Upper lobe of left lung (tissue), 6 donors: ENCODE data around the gene SLC22A6. TPM values are rescaled to one million over a fixed set of nuclear protein-coding genes. Genes with fewer than 3 reads are reported as not detected.

Source experiments
- ATAC-seq, 2 donors: fragments of 200-7000 bp; cut with Tn5 transposase; one replicate each; pipeline ENCODE4 v1.9.1; 2022; ENCODE audit warnings: mild to moderate bottlenecking in 2 of 2, moderate library complexity in 2 of 2; ENCODE audit not compliant: low FRiP score in 2 of 2
- DNase-seq, 2 donors: peaks; one replicate each; pipeline ENCODE4 v3.0.0-alpha.2; 2019 to 2020
- H3K27ac ChIP-seq, 4 donors: fragments of 200-600 bp; sonication (generic); one replicate each; pipeline ENCODE4 v1.5.1; 2016 to 2019
- H3K27me3 ChIP-seq, 4 donors: fragments of 200-600 bp; sonication (generic); one replicate each; pipeline ENCODE4 v1.5.1; 2017 to 2019
- H3K36me3 ChIP-seq, 4 donors: fragments of 200-600 bp; sonication (generic); one replicate each; pipeline ENCODE4 v1.5.1; 2016 to 2019
- H3K4me1 ChIP-seq, 4 donors: fragments of 200-600 bp; sonication (generic); one replicate each; pipeline ENCODE4 v1.5.1; 2018 to 2019
- H3K4me3 ChIP-seq, 4 donors: fragments of 200-600 bp; sonication (generic); one replicate each; pipeline ENCODE4 v1.5.1; 2017 to 2019; ENCODE audit warnings: mild to moderate bottlenecking in 2 of 4, moderate library complexity in 1 of 4
- H3K9me3 ChIP-seq, 4 donors: fragments of 200-600 bp; sonication (generic); one replicate each; pipeline ENCODE4 v1.5.1; 2018 to 2019
- EP300 ChIP-seq, 4 donors: sonication (generic); formaldehyde crosslinking; IDR thresholded peaks; one replicate each; pipeline ENCODE4 v1.5.1; 2017; ENCODE audit warnings: antibody characterized with exemption in 4 of 4, control low read depth in 2 of 4
- POLR2A ChIP-seq, 4 donors: fragments of 450-650 bp; IDR thresholded peaks; one replicate each; pipeline ENCODE4 v1.5.1; 2016 to 2017; ENCODE audit warnings: antibody characterized with exemption in 4 of 4, mild to moderate bottlenecking in 2 of 4
- POLR2AphosphoS5 ChIP-seq, 2 donors: sonication (generic); formaldehyde crosslinking; IDR thresholded peaks; one replicate each; pipeline ENCODE4 v1.5.1; 2017; ENCODE audit warnings: antibody characterized with exemption in 2 of 2
- WGBS, 2 donors: methylation state at CpG; one replicate each; pipeline ENCODE4 v1.1.5; 2017 to 2018; 5-methylcytosine and 5-hydroxymethylcytosine counted together
- total RNA-seq, 6 donors: library from RNA; depleted of rRNA in 4 of 6; stranded (reverse); fragments of >200 nt in 4 of 6; gene quantifications; one replicate each; pipeline versions ENCODE4 v1.1.0 to v1.2.1, GENCODE V29; 2016 to 2021
- TF ChIP-seq, protein P1 (sequence below), 6 experiments: fragments of 450-650 bp in 4 of 6; fragments of 200-600 bp in 2 of 6; sonication (generic) in 2 of 6; IDR thresholded peaks; one replicate each; pipeline ENCODE4 v1.5.1; 2016 to 2019; ENCODE audit warnings: antibody characterized with exemption in 6 of 6
- donor health status: DM: no; HTN: no; CAD: no; lungs with moderate emphysema.
- donor health status: DM: no; HTN: yes; CAD: no; lungs with severe emphysema.

SLC22A6 gene
- total RNA-seq, 6 donors from 2014 or later: not detected

DNA sequence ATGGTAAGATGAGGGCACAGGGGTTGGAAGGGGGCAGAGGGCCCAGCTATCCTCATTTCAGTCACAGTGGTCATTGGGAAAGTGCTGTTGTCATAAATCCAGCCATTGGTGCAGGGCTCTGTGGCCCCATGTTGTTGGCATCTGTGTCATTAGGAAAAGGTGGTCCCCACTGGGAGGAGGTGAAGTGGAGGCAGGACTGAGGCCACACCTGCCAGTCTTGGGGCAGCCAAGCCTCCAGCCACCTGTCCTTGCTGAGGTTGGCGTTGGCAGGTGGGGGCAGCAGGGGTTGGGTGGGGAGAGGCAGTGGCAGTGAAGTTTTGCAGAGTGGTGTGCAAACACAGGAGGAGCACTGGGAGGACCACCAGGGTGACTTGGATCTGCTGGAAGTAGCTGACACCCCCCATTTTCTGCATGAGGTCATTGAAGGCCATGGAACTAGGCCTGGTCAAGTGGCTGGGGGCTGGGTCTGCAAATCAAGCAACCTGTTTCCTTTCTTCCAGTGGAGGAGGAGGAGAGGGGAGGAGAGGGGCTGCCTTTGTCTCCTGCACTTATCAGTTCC, 25.3 kb downstream of the SLC22A6 start:
- H3K36me3 ChIP-seq: no peaks in the 10 kb centered on the region
- TF ChIP-seq EP300 (IDR thresholded peaks at IDR 0.05) (no peak), POLR2AphosphoS5 (IDR thresholded peaks at IDR 0.05) (no peak), POLR2A (IDR thresholded peaks at IDR 0.05) (no peak)
- TF ChIP-seq, protein P1, sequence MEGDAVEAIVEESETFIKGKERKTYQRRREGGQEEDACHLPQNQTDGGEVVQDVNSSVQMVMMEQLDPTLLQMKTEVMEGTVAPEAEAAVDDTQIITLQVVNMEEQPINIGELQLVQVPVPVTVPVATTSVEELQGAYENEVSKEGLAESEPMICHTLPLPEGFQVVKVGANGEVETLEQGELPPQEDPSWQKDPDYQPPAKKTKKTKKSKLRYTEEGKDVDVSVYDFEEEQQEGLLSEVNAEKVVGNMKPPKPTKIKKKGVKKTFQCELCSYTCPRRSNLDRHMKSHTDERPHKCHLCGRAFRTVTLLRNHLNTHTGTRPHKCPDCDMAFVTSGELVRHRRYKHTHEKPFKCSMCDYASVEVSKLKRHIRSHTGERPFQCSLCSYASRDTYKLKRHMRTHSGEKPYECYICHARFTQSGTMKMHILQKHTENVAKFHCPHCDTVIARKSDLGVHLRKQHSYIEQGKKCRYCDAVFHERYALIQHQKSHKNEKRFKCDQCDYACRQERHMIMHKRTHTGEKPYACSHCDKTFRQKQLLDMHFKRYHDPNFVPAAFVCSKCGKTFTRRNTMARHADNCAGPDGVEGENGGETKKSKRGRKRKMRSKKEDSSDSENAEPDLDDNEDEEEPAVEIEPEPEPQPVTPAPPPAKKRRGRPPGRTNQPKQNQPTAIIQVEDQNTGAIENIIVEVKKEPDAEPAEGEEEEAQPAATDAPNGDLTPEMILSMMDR (IDR thresholded peaks at IDR 0.05): no peak
- DNase-seq: no peak
- no peak overlapping the region for H3K4me3 ChIP-seq
- H3K9me3 ChIP-seq: no peaks in the 10 kb centered on the region
- no peak for ATAC-seq
- H3K27ac ChIP-seq: peak overlapping the region in 3 of 4 donors; percentile 12 to 65 (median 64)
- 80 to 88% methylated on average over 1 of the region's 1 CpG for WGBS, 2 donors
- H3K4me1 ChIP-seq: peaks cover 8 to 15% (median 11%) of the 10 kb centered on the region in 4 donors
- no peaks in the 10 kb centered on the region for H3K27me3 ChIP-seq

DNA sequence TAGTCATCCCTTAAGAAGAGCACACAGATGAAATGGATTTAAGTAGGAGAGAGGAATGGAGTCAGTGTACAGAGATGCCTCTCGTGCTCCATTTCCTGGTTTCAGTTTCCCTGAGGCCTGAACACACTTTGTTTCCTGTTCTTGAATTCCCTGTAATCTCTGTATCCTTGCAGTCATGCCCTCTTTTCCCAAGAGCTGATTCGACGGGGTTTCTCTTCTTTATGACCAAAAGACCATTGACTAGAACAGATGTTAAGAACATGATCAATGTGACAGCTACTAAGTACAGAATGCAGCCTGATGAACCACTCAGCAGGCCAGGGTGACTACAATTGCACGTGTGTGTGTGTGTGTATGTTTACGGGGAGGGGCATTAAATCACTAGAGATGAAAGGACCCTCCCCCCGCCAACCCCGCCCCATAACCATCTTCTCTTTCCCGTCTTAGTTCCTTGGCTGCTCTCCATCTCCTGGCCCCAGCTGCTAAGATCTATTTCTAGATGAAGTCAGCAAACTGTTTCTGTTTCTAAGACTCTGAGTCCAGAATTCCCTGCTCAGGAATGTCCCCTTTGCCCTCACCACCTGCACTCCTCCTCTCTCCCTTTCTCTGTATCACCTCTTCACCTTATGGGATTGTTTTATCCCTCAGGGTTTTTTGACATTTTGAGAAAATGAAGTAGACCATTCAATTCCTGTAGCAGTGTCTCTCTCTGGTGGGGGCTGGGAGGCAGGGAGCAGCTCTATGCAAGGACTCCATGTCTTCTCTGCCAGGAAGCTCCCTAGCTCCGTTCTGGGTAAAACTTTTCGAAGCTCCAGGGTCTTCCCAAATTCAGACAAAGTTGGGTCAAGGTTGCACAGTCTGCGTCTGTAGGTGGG, 26.0 kb downstream of the SLC22A6 start:
- H3K27me3 ChIP-seq: no peaks in the 10 kb centered on the region
- peaks cover 8 to 15% (median 11%) of the 10 kb centered on the region in 4 donors for H3K4me1 ChIP-seq
- H3K27ac ChIP-seq: peak overlapping the region in 2 of 4 donors; percentile 64 to 65
- no peak overlapping the region for H3K4me3 ChIP-seq
- TF ChIP-seq POLR2AphosphoS5 (IDR thresholded peaks at IDR 0.05): no peak
- no peak for TF ChIP-seq EP300 (IDR thresholded peaks at IDR 0.05)
- no peaks in the 10 kb centered on the region for H3K9me3 ChIP-seq
- ATAC-seq: no peak
- 28 to 31% methylated on average over 11 of the region's 11 CpGs for WGBS, 2 donors
- no peak for DNase-seq
- no peaks in the 10 kb centered on the region for H3K36me3 ChIP-seq

DNA sequence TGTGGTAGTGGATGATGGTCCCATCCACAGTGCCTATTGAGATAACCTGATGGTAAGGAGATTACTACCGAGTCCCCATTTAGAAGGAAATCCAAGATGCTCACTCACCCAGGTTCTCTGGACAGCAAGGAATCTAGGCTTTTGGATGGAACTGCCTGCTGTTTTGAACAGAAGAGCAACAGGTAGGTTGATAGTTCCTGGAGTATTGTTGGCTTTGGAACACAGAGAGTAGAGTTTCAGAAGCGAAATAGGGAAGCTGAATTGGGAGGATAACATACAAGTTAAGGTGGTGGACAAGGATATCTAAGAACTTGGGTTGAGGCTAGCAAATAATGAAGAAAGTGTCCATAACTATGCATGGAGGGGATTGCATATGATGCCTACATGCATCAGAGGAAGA, 27.6 kb downstream of the SLC22A6 start:
- no peaks in the 10 kb centered on the region for H3K36me3 ChIP-seq
- DNase-seq (no peak), ATAC-seq (no peak)
- no peak overlapping the region for H3K27ac ChIP-seq
- WGBS, 2 donors: 88 to 89% methylated on average over 2 of the region's 2 CpGs
- no peak for TF ChIP-seq POLR2A (IDR thresholded peaks at IDR 0.05)
- TF ChIP-seq POLR2AphosphoS5 (IDR thresholded peaks at IDR 0.05): no peak
- TF ChIP-seq EP300 (IDR thresholded peaks at IDR 0.05): no peak
- TF ChIP-seq, protein P1 (IDR thresholded peaks at IDR 0.05): no peak
- peaks cover 8 to 15% (median 11%) of the 10 kb centered on the region in 4 donors for H3K4me1 ChIP-seq
- no peaks in the 10 kb centered on the region for H3K27me3 ChIP-seq
- no peaks in the 10 kb centered on the region for H3K9me3 ChIP-seq
- no peak overlapping the region for H3K4me3 ChIP-seq

DNA sequence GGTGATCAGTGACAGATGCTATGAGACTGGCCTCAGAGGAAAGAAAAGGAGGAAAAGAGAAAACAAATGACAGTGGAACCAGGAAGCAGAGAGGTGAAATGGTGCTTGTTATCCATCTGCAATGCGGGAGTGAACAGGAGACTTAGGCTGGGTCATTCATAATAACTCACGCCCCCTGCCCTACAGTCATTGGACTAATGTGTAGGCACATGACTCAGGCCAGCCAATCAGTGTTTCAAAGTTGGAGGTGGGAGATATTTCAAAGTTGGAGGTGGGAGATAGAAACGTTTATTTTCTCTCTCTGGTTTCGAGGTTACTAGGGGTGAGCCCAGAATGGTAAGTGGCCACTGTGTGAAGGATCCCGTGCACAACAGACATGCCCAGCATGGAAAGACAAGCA, 30.3 kb downstream of the SLC22A6 start:
- Histone ChIP-seq H3K27ac (no peak overlapping the region), H3K27me3 (no peaks in the 10 kb centered on the region), H3K4me1 (peaks cover 6 to 13% (median 9%) of the 10 kb centered on the region in 4 donors), H3K36me3 (no peaks in the 10 kb centered on the region), H3K9me3 (no peaks in the 10 kb centered on the region), H3K4me3 (no peak overlapping the region)
- DNase-seq: no peak
- ATAC-seq: no peak
- 80 to 82% methylated on average over 5 of the region's 5 CpGs for WGBS, 2 donors
- TF ChIP-seq POLR2A (IDR thresholded peaks at IDR 0.05) (no peak), EP300 (IDR thresholded peaks at IDR 0.05) (no peak), POLR2AphosphoS5 (IDR thresholded peaks at IDR 0.05) (no peak)
- TF ChIP-seq, protein P1 (IDR thresholded peaks at IDR 0.05): no peak

DNA sequence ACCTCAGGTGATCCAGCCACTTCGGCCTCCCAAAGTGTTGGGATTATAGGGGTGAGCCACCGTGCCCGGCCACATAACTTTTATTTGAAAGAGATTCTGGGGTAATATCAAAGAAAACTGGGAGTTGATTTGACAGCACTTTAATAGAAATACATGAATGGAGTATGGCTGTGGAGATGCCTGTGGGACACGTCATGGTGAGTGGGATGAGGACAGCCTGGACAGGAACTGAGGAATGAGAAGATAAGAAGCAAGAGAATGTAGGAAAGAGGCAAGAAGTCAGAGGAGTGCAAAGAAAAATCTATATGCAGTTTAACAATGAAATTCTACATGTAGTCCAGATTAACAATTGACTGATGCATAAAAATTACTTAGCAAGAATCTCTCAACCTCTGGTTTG, 31.0 kb downstream of the SLC22A6 start:
- no peak for ATAC-seq

More for the DNA sequence above, 31.0 kb downstream of the SLC22A6 start:
- Histone ChIP-seq H3K36me3 (no peaks in the 10 kb centered on the region), H3K27me3 (no peaks in the 10 kb centered on the region), H3K9me3 (no peaks in the 10 kb centered on the region), H3K27ac (no peak overlapping the region), H3K4me1 (peaks cover 0 to 6% (median 2%) of the 10 kb centered on the region in 4 donors), H3K4me3 (no peak overlapping the region)
- 90 to 94% methylated on average over 4 of the region's 4 CpGs for WGBS, 2 donors
- no peak for TF ChIP-seq POLR2A (IDR thresholded peaks at IDR 0.05)
- DNase-seq: no peak
